SH-SY5Y (cell line): Measurements from ENCODE around the gene SRRM2.

ENCODE experiments used
- GATA2 ChIP-seq: IDR thresholded peaks from 2 replicates; pipeline ENCODE4 v1.6.1; 2011; ENCODE audit warnings: mild to moderate bottlenecking, low read depth, low read length
- GATA3 ChIP-seq: IDR thresholded peaks from 2 replicates; pipeline ENCODE4 v1.6.1; 2011; ENCODE audit warnings: low read depth, mild to moderate bottlenecking, low read length, moderate library complexity

DNA sequence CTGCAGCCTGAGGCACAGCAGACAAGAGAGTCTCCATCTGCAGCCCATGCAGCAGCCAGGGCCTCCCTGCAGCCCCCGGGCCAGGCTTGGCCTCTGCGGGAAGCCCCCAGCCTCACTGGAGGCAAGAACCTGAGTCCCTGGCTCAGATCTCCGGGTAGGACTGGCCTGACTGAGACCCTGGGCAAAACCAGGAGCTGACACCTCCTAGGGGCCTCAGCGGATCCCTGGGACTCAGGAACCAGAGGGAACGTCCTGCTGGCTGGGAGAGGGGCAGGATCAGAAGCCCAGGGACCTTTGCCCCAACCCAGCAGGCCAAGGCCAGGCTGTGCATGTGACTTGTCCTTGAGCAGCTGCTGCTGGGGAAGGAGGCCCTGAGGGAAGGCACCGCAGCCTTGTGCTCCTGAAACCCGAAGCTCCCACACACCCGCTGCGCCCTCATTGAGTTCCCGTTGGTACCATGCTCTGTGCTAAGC, 62.9 kb downstream of the SRRM2 start:
- TF ChIP-seq GATA2 (no peak), GATA3 (no peak)
